Colonic mucosa (tissue), 4 donors: ENCODE measurements around the gene SHISA9. TPM values are rescaled to one million over a fixed set of nuclear protein-coding genes. Genes with fewer than 3 reads are reported as not detected.

Experiments
- DNase-seq: peaks from one replicate; pipeline ENCODE4 v3.0.0-alpha.2; 2020
- H3K27ac ChIP-seq: fragments of 200-600 bp; one replicate; pipeline ENCODE4 v1.8.0; 2021
- H3K27me3 ChIP-seq: fragments of 200-600 bp; one replicate; pipeline ENCODE4 v1.8.0; 2021
- H3K36me3 ChIP-seq: fragments of 200-600 bp; one replicate; pipeline ENCODE4 v1.8.0; 2021
- H3K4me1 ChIP-seq: fragments of 200-600 bp; one replicate; pipeline ENCODE4 v1.8.0; 2021; ENCODE audit warnings: mild to moderate bottlenecking
- H3K4me3 ChIP-seq: fragments of 200-600 bp; one replicate; pipeline ENCODE4 v1.8.0; 2021
- H3K9ac ChIP-seq, 2 donors: one replicate each; pipeline ENCODE4 v1.7.0; 2013; ENCODE audit warnings: control low read depth in 2 of 2, low read depth in 2 of 2, low read length in 2 of 2
- H3K9me3 ChIP-seq: fragments of 200-600 bp; one replicate; pipeline ENCODE4 v1.8.0; 2021
- CTCF ChIP-seq: fragments of 200-600 bp; IDR thresholded peaks from one replicate; pipeline ENCODE4 v1.8.0; 2022; ENCODE audit warnings: antibody characterized with exemption, mild to moderate bottlenecking
- intact Hi-C: fragments of 100-400 bp; cut with DNase I; formaldehyde crosslinking; loops from one replicate; pipeline ENCODE4 v1.14.1; 2022
- total RNA-seq, 2 donors: library from RNA; stranded (reverse); fragmentation: NEBNext Ultra II Directional in 1 of 2; extraction: Animal tissue kit (Norgen Biotek cat#: 25700) in 1 of 2; gene quantifications; one replicate each; pipeline ENCODE4 v1.2.1, GENCODE V29; 2021
- donor health status: healthy.
- donor health status: DM: no; HTN: no; CAD: no.
- donor health status: DM: no; HTN: no; CAD: no.

SHISA9 gene
- total RNA-seq, 2 donors from 2014 or later, result 0.74 to 1.3 TPM

DNA sequence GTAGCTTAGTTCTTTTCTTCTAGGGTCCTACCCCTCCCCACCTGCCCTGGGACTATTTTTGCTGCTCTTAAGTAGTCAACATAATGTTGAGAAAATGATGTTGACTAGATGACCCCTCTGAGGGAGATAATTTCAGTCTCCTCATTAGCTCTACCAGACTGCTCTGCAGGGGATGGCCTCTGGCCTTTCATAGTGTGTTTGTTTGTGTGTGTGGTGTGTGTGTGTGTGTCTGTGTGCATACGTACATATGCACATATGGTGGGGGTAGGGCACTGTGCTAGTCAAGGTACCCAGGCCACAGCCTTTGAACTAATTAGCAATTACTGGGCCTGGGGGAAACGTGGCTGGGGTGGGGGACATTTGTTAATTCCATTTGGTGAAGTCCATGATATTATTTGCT lies 254.0 kb downstream of the SHISA9 start:
- no peaks in the 10 kb centered on the region for H3K9me3 ChIP-seq
- no peaks in the 10 kb centered on the region for H3K4me1 ChIP-seq
- intact Hi-C loops, result no loop called here
- TF ChIP-seq CTCF, result no peak
- H3K4me3 ChIP-seq, result no peak overlapping the region
- no peak overlapping the region for H3K27ac ChIP-seq
- H3K27me3 ChIP-seq, result no peaks in the 10 kb centered on the region
- no peaks in the 10 kb centered on the region for H3K36me3 ChIP-seq
- H3K9ac ChIP-seq, result no peak overlapping the region
- DNase-seq, result no peak

DNA sequence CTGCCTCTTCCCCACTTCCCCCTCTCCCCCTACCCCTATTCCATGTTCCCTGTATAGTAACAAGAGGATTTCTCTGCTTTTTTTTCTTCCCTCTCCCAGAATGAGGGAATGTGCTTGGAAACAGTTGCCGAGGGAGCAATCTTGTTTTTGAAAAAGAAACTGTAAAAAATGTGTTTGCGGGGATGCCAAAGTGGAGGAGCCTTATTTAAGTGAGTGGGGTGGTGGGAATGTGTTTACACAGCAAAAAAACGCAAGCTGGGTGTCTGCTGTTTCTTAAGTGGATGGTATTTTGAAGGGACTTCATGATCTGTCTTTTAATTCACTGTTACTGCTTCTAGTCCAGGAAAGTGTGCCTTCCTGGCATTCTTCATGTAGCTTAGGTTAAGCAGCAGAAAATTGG lies 254.4 kb downstream of the SHISA9 start:
- H3K4me1 ChIP-seq, result no peaks in the 10 kb centered on the region
- H3K9ac ChIP-seq, result no peak overlapping the region
- H3K36me3 ChIP-seq, result no peaks in the 10 kb centered on the region
- no peak for DNase-seq
- intact Hi-C loops, result no loop called here
- TF ChIP-seq CTCF, result no peak
- H3K27me3 ChIP-seq, result no peaks in the 10 kb centered on the region
- H3K4me3 ChIP-seq, result no peak overlapping the region
- H3K27ac ChIP-seq, result no peak overlapping the region
- no peaks in the 10 kb centered on the region for H3K9me3 ChIP-seq

DNA sequence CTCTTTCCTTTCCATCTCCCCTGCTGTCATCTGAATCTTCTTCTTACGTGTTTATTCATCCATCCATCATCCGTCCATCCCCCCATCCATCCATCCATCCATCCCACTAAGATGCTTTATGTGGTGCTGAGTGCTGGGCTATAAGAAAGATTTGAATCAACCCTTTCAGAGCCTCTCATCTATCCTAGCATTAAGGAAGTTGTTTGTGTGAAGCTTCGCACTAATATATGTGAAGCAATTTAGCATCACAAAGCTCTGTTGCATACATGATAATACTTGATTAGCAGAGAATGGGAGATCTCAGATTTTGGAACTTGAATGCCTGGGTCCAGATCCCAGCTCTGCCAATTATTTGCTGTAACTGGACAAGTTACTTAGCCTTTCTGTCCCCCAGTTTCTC lies 255.7 kb downstream of the SHISA9 start:
- no peak for DNase-seq
- intact Hi-C loops, result no loop called here
- Histone ChIP-seq H3K9ac (no peak overlapping the region), H3K36me3 (no peaks in the 10 kb centered on the region), H3K9me3 (no peaks in the 10 kb centered on the region), H3K4me3 (no peak overlapping the region), H3K27me3 (no peaks in the 10 kb centered on the region), H3K27ac (no peak overlapping the region), H3K4me1 (no peaks in the 10 kb centered on the region)
- no peak for TF ChIP-seq CTCF

DNA sequence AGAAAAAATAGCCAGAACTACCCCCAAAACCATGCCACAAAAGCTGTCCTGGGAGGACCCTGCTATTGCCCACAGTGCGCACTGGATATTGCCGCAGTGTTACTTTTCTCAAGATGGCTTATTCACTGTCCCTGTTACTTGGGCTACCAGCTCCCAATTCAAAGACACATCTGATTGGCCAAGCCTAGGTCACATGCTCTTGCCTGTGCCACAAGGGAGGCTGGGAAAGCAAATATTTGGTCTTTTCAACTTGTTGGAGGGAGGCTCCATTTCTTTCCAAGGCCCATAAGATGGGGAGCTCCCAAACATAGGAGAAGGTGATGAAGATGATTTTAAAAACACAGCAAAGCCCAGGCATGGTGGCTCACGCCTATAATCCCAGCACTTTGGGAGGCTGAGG lies 257.0 kb downstream of the SHISA9 start:
- no peak overlapping the region for H3K4me3 ChIP-seq
- no peaks in the 10 kb centered on the region for H3K4me1 ChIP-seq
- H3K27me3 ChIP-seq, result no peaks in the 10 kb centered on the region
- H3K27ac ChIP-seq, result no peak overlapping the region
- H3K9ac ChIP-seq, result no peak overlapping the region
- H3K9me3 ChIP-seq, result no peaks in the 10 kb centered on the region
- TF ChIP-seq CTCF, result no peak
- no peak for DNase-seq
- H3K36me3 ChIP-seq, result no peaks in the 10 kb centered on the region
- intact Hi-C loops, result no loop called here

GRCh38 chr16:13165024-13165423 lies 263.6 kb downstream of the SHISA9 start:
- H3K4me1 ChIP-seq, result no peaks in the 10 kb centered on the region
- TF ChIP-seq CTCF, result no peak
- no peak overlapping the region for H3K4me3 ChIP-seq
- DNase-seq, result no peak
- H3K9me3 ChIP-seq, result no peaks in the 10 kb centered on the region
- no peaks in the 10 kb centered on the region for H3K36me3 ChIP-seq
- H3K27me3 ChIP-seq, result no peaks in the 10 kb centered on the region
- H3K9ac ChIP-seq, result no peak overlapping the region
- intact Hi-C loops, result no loop called here
- no peak overlapping the region for H3K27ac ChIP-seq

DNA sequence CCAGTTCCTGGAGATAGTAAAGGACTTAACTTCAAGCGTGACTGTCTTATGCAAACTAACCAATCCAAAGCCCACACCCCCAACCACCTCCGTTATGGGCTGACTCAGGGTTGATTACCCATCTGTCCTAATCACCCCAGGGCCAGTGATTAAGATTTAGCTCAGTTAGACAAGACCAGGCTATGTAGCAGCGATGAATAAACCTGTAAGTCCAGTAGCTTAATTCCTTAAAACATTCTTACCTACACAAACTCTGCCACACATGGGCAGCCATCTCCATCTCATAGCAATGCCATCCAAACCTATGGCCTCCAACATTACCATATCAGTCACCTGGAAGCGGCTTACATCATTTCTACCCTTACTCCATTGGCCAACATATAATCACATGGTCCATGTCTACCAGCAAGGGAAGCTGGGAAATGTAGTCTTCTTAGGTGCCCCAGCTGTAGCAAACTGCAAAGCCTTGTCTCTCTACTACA lies 266.7 kb downstream of the SHISA9 start:
- Histone ChIP-seq H3K9ac (no peak overlapping the region), H3K27me3 (no peaks in the 10 kb centered on the region), H3K4me3 (no peak overlapping the region), H3K9me3 (no peaks in the 10 kb centered on the region), H3K4me1 (no peaks in the 10 kb centered on the region), H3K27ac (no peak overlapping the region), H3K36me3 (no peaks in the 10 kb centered on the region)
- DNase-seq, result no peak
- TF ChIP-seq CTCF, result no peak
- intact Hi-C loops, result no loop called here
